Fibroblast of skin of left biceps (primary cell): ENCODE measurements around the gene HNRNPA0.

Experiments used
- DNase-seq, 2 experiments: peaks; one replicate each; pipeline ENCODE4 v3.0.0-alpha.2; 2013; ENCODE audit warnings: low read depth in 2 of 2

HNRNPA0 gene

GRCh38 chr5:137754961-137755762 is 999 bp upstream of the HNRNPA0 start:
- no peak for DNase-seq

GRCh38 chr5:137753691-137754187 is 424 bp downstream of the HNRNPA0 start:
- DNase-seq = no peak

GRCh38 chr5:137752905-137753690 is 1.1 kb downstream of the HNRNPA0 start:
- DNase-seq = no peak

GRCh38 chr5:137751869-137752491 is 2.2 kb downstream of the HNRNPA0 start:
- peak; percentile 61 for DNase-seq

GRCh38 chr5:137750436-137750835 is 3.7 kb downstream of the HNRNPA0 start:
- no peak for DNase-seq

- DNase-seq = no peak
These were observed 6.3 kb downstream of the HNRNPA0 start for GRCh38 chr5:137747848-137748247.

GRCh38 chr5:137743031-137743640 is 11.0 kb downstream of the HNRNPA0 start:
- no peak for DNase-seq

- DNase-seq = no peak
These were observed 12.4 kb downstream of the HNRNPA0 start for GRCh38 chr5:137741718-137742117.

- DNase-seq = no peak
These were observed 14.4 kb downstream of the HNRNPA0 start for GRCh38 chr5:137739737-137740136.

- DNase-seq = no peak
These were observed 15.2 kb downstream of the HNRNPA0 start for GRCh38 chr5:137738947-137739346.

GRCh38 chr5:137737349-137738131 is 16.6 kb downstream of the HNRNPA0 start:
- DNase-seq = no peak

GRCh38 chr5:137736496-137736895 is 17.7 kb downstream of the HNRNPA0 start:
- DNase-seq = no peak

GRCh38 chr5:137735555-137736284 is 18.4 kb downstream of the HNRNPA0 start, which contains the start of gene KLHL3:
KLHL3 (minus strand) TSS chr5:137736089; CDS start chr5:137735646, 443 bp downstream.
- DNase-seq = no peak

- no peak for DNase-seq
These were observed 19.1 kb downstream of the HNRNPA0 start for GRCh38 chr5:137734962-137735554.

GRCh38 chr5:137734331-137734730 is 19.8 kb downstream of the HNRNPA0 start:
- no peak for DNase-seq

GRCh38 chr5:137733922-137734321 is 20.2 kb downstream of the HNRNPA0 start:
- no peak for DNase-seq

GRCh38 chr5:137733006-137733405 is 21.2 kb downstream of the HNRNPA0 start:
- DNase-seq = no peak

GRCh38 chr5:137731176-137731575 is 23.0 kb downstream of the HNRNPA0 start:
- no peak for DNase-seq

GRCh38 chr5:137730336-137730735 is 23.8 kb downstream of the HNRNPA0 start:
- no peak for DNase-seq

- DNase-seq = no peak
These were observed 26.1 kb downstream of the HNRNPA0 start for GRCh38 chr5:137728048-137728447.
